Omental fat pad (tissue), 4 donors: Measurements from ENCODE around the gene PPP2R2D. TPM values are rescaled to one million over a fixed set of nuclear protein-coding genes. Genes with fewer than 3 reads are reported as not detected.

Experiments
- ATAC-seq: fragments of 150-250 bp; one replicate; pipeline ENCODE4 v1.9.1; 2016; ENCODE audit warnings: mild to moderate bottlenecking, moderate library complexity; ENCODE audit not compliant: low FRiP score
- DNase-seq: peaks from one replicate; pipeline ENCODE4 v3.0.0-alpha.2; 2019; ENCODE audit warnings: low spot score
- CTCF ChIP-seq, 3 donors: fragments of 450-650 bp; IDR thresholded peaks; one replicate each; pipeline ENCODE4 v1.5.1; 2016 to 2017; ENCODE audit warnings: antibody characterized with exemption in 3 of 3, mild to moderate bottlenecking in 3 of 3, moderate library complexity in 2 of 3
- total RNA-seq, 4 donors: library from RNA; depleted of rRNA; stranded (reverse); fragments of >200 nt; gene quantifications; one replicate each; pipeline ENCODE4 v1.1.0, GENCODE V29; 2016

Gene PPP2R2D
- total RNA-seq, 4 donors from 2014 or later: 25.0 to 33.7 (median 28.7) TPM

DNA sequence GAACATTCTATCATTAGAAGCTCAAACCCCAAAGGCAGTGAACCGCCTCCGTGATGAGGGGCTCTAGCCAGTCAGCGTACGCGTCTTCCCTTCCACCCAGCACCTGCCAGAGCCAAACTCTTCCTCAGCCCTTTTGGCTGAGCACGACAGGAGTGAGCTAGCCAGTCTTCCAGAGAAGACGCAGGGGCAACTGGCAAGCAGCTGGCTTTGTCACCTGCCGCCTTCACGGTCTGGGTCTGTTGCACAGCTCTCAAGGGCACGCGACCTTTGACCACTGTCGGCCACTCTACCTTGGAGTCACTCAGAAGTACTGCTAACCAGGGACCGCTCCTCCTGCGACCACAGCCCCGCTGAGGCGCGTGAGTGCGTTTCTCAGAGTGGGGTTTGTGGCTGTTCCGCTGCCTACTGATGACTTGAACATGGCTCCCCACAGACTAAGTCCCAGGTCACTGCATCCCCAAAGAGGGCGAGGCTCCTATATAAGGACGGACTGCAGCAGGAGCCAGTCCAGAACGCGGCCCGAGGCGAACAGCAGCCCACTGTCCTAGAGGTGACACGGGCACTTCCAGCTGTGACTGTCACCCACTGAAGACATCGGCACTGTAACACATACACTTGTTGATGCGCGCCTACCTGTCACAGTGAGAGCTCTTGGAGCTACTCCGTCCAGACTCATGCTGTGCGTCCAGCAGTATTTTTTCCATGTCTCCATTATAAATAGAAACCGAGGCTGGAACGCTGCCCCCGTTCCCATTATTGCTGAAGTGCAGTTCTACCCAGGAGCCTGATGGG lies 72.5 kb downstream of the PPP2R2D start:
- no peak for DNase-seq
- TF ChIP-seq CTCF (IDR thresholded peaks at IDR 0.05): no peak
- ATAC-seq: no peak

GRCh38 chr10:131974034-131974817 lies 73.4 kb downstream of the PPP2R2D start:
- ATAC-seq (no peak), DNase-seq (no peak)
- no peak for TF ChIP-seq CTCF (IDR thresholded peaks at IDR 0.05)

GRCh38 chr10:131975003-131975402 lies 74.2 kb downstream of the PPP2R2D start:
- DNase-seq (no peak), ATAC-seq (no peak)
- no peak for TF ChIP-seq CTCF (IDR thresholded peaks at IDR 0.05)

DNA sequence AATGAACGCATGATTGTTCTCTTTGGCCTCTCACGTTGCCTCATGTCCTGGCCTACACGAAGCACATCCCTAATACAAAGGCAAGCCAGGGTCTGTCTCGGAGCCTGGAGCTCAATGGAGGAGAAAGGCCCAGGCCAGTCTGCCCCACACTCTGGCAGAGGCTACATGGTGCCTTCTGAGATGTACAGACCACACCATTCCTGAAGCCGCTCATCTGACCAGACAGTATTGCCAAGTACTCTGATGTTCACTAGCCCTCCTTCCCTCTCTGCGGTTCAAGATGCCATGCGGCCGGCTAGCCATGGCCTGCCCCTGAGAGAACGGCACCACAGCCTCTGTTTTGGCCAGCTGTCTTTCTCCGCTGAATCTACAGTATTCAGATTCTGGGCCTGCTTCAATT lies 75.0 kb downstream of the PPP2R2D start:
- DNase-seq: no peak

GRCh38 chr10:131977323-131978096 lies 76.7 kb downstream of the PPP2R2D start:
- ATAC-seq (no peak), DNase-seq (no peak)
- TF ChIP-seq CTCF (IDR thresholded peaks at IDR 0.05): no peak

More for the DNA sequence above, 75.0 kb downstream of the PPP2R2D start:
- no peak for TF ChIP-seq CTCF (IDR thresholded peaks at IDR 0.05)
- ATAC-seq: no peak

- DNase-seq: no peak
- ATAC-seq: no peak
- no peak for TF ChIP-seq CTCF (IDR thresholded peaks at IDR 0.05)
Measured at GRCh38 chr10:131978366-131978765, 77.6 kb downstream of the PPP2R2D start.
